SH-SY5Y (cell line): ENCODE results near the gene SNTB2.

Source experiments
- GATA2 ChIP-seq: IDR thresholded peaks from 2 replicates; pipeline ENCODE4 v1.6.1; 2011; ENCODE audit warnings: mild to moderate bottlenecking, low read depth, low read length
- GATA3 ChIP-seq: IDR thresholded peaks from 2 replicates; pipeline ENCODE4 v1.6.1; 2011; ENCODE audit warnings: low read depth, mild to moderate bottlenecking, low read length, moderate library complexity

DNA sequence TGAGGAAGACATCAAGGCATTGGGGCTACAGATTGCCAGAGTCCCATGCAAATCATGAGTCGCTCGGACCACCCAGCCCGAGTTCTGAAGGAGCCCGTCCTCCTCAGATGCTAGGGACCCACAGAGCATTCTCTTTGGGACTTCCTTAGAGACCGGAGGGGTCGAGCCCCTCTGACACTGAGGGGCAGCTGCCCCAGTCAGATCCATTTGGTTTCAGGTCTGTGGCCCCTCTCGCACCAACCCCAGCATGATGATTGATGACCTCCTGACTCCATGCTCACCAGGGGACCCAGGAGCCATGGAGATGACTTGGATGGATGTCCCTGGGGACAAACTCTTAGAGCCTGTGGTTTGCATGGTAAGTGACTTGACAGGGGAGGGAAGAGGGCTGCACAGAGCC lies 135.4 kb downstream of the SNTB2 start:
- TF ChIP-seq GATA2 = no peak
- no peak for TF ChIP-seq GATA3
